ENCODE measurements around the gene SRL. TPM values are rescaled to one million over a fixed set of nuclear protein-coding genes. Genes with fewer than 3 reads are reported as not detected.
A peak's percentile ranks its signal among the peaks of the same experiment; 100 is the strongest.

Gene SRL
- total RNA-seq, 1 donor from 2014 or later = 1.2 TPM

DNA sequence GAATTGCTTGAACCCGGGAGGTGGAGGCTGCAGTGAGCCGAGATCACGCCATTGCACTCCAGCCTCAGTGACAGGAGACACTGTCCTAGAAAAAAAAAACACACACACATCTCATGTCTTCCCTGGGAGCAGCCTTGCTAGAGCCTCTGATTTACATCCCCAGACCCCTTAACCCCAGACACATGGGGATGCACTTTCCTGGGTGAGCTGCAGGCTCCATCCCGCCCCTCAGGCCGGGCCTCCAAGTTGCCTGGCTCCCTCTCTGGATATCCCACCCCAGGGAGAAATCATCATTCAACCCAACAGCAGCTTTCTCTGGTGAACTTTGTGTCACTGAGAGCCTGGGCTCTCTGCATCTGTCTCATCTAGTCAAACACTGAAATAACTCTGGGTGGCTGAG, 21.5 kb downstream of the SRL start:
- H3K4me3 Mint-ChIP-seq = no peak overlapping the region
- no peak for DNase-seq (ENCODE audit: extremely low spot score, unreplicated experiment)
- peaks cover 3% of the 10 kb centered on the region for H3K27me3 Mint-ChIP-seq
- no peaks in the 10 kb centered on the region for H3K9me3 Mint-ChIP-seq
- H3K27ac Mint-ChIP-seq = no peak overlapping the region
- H3K36me3 Mint-ChIP-seq = no peaks in the 10 kb centered on the region
- H3K4me1 Mint-ChIP-seq (ENCODE audit: unreplicated experiment) = peaks cover 24% of the 10 kb centered on the region
- no peak for TF ChIP-seq CTCF (conservative IDR thresholded peaks at IDR 0.05)

DNA sequence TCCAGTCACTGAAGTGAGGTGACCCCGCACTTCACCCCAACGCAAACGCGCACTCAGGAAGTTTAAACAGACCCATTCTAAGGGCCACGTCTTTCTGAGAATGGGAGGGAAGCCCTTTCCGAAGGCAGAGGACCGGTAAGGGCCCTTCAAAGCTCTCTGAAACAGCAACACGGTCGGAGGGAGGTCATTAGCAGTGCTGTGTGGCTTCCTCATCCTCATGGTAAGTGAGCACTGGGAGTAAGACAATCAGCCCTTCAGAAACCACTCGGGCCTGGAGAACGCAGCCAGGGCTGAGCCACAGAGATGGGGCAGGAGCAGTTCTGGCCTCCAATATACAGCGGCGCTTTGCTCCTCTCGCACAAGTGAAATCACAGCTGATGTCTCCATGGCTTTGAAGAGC, 23.7 kb downstream of the SRL start:
- no peaks in the 10 kb centered on the region for H3K36me3 Mint-ChIP-seq
- no peak for TF ChIP-seq CTCF (conservative IDR thresholded peaks at IDR 0.05)
- DNase-seq (ENCODE audit: extremely low spot score, unreplicated experiment) = no peak
- H3K27ac Mint-ChIP-seq = no peak overlapping the region
- H3K4me3 Mint-ChIP-seq = no peak overlapping the region
- H3K27me3 Mint-ChIP-seq = no peaks in the 10 kb centered on the region
- peaks cover 32% of the 10 kb centered on the region for H3K4me1 Mint-ChIP-seq (ENCODE audit: unreplicated experiment)
- H3K9me3 Mint-ChIP-seq = no peaks in the 10 kb centered on the region

DNA sequence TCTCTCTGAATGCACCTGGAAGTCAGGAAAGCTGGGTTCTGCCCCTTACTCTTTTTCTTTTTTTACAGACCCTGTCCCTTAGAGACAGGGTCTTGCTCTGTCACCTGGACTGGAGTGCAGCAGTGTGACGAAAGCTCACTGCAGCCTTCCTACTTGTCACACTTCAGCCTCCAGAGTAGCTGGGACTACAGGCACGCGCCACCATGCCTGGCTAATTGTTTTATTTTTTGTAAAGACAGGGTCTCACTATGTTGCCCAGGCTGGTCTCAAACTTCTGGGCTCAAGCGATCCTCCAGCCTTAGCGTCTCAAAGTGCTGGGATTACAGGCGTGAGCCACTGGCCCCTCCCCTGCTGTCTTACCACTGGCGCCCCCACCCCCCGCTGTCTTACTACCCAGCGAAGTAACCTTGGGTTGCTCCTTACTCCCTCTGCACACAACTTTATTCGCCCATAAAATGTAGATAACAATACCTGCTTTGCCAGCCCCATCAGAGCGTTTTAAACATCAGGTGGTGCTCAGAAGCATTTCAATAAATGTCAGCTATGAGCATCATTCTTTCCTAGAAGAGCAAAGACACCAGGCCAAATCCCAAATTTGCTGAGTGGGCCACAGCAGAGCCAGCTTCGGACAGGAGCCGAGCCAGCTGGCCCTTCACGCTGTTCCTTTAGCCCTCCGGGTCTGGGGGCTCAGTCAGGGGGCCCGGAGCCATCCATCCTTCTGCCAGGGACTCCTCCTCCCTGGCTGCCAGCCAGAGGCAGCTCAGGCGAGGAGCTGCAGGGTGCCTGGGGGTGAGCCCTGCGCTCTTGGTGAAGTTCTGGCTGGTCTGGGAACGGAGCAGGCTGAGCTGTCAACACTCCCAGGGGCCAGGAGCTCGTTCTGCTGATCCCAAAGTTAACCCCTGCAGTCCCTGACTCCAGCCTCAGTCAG, 24.4 kb downstream of the SRL start:
- Mint-ChIP-seq H3K36me3 (no peaks in the 10 kb centered on the region), H3K4me3 (peak overlapping the region; percentile 17)
- DNase-seq (ENCODE audit: extremely low spot score, unreplicated experiment) = no peak

GRCh38 chr16:4216596-4216995, 25.3 kb downstream of the SRL start:
- H3K36me3 Mint-ChIP-seq = no peaks in the 10 kb centered on the region
- H3K4me3 Mint-ChIP-seq = no peak overlapping the region
- TF ChIP-seq CTCF (conservative IDR thresholded peaks at IDR 0.05) = no peak
- no peak for DNase-seq (ENCODE audit: extremely low spot score, unreplicated experiment)
- no peaks in the 10 kb centered on the region for H3K9me3 Mint-ChIP-seq
- H3K4me1 Mint-ChIP-seq (ENCODE audit: unreplicated experiment) = peaks cover 32% of the 10 kb centered on the region
- no peaks in the 10 kb centered on the region for H3K27me3 Mint-ChIP-seq
- no peak overlapping the region for H3K27ac Mint-ChIP-seq

More for the DNA sequence above, 24.4 kb downstream of the SRL start:
- Mint-ChIP-seq H3K4me1 (ENCODE audit: unreplicated experiment) (peaks cover 32% of the 10 kb centered on the region), H3K9me3 (no peaks in the 10 kb centered on the region), H3K27ac (no peak overlapping the region), H3K27me3 (no peaks in the 10 kb centered on the region)
- TF ChIP-seq CTCF (conservative IDR thresholded peaks at IDR 0.05) = no peak

- no peaks in the 10 kb centered on the region for H3K27me3 Mint-ChIP-seq
- no peaks in the 10 kb centered on the region for H3K9me3 Mint-ChIP-seq
- no peak overlapping the region for H3K27ac Mint-ChIP-seq
- no peak for DNase-seq (ENCODE audit: extremely low spot score, unreplicated experiment)
- no peak overlapping the region for H3K4me3 Mint-ChIP-seq
- H3K36me3 Mint-ChIP-seq = no peaks in the 10 kb centered on the region
- H3K4me1 Mint-ChIP-seq (ENCODE audit: unreplicated experiment) = peaks cover 32% of the 10 kb centered on the region
- no peak for TF ChIP-seq CTCF (conservative IDR thresholded peaks at IDR 0.05)
These were observed 26.8 kb downstream of the SRL start for GRCh38 chr16:4215106-4215505.

All from type B pancreatic cell (in vitro differentiated cells).